Body of pancreas (tissue), 4 donors: ENCODE data around the gene TMEM229A. TPM values are rescaled to one million over a fixed set of nuclear protein-coding genes. Genes with fewer than 3 reads are reported as not detected.

Source experiments
- ATAC-seq: fragments of 150-250 bp; one replicate; pipeline ENCODE4 v1.9.1; 2016
- DNase-seq, 4 donors: peaks; one replicate each; pipeline ENCODE4 v3.0.0-alpha.2; 2019
- H3K27ac ChIP-seq, 4 donors: fragments of 200-600 bp; sonication (generic); 1 replicate in 3 of 4; 2 replicates in 1 of 4; pipeline versions ENCODE4 v1.5.1 to v1.6.1; 2016 to 2019; ENCODE audit warnings: mild to moderate bottlenecking in 1 of 4, mixed read lengths in 1 of 4, moderate library complexity in 1 of 4
- H3K27me3 ChIP-seq, 2 donors: fragments of 200-600 bp; sonication (generic); one replicate each; pipeline ENCODE4 v1.6.0; 2016; ENCODE audit warnings: mild to moderate bottlenecking in 1 of 2
- H3K36me3 ChIP-seq, 2 donors: fragments of 200-600 bp; sonication (generic); replicated peaks in 1 of 2; 2 replicates each; pipeline ENCODE4 v1.5.1; 2016; ENCODE audit warnings: low read depth in 2 of 2; ENCODE audit not compliant: insufficient read depth in 1 of 2
- H3K4me1 ChIP-seq: fragments of 200-600 bp; sonication (generic); one replicate; pipeline ENCODE4 v1.6.0; 2016
- H3K4me3 ChIP-seq, 2 donors: fragments of 200-600 bp; sonication (generic); 1 replicate in 1 of 2; 2 replicates in 1 of 2; pipeline ENCODE4 v1.5.1; 2016 to 2019
- H3K9me3 ChIP-seq, 3 donors: fragments of 200-600 bp; sonication (generic); 1 replicate in 2 of 3; 2 replicates in 1 of 3; pipeline ENCODE4 v1.5.1; 2016
- POLR2A ChIP-seq, 3 donors: fragments of 450-650 bp; IDR thresholded peaks; one replicate each; pipeline ENCODE4 v1.6.1; 2016; ENCODE audit warnings: antibody characterized with exemption in 3 of 3, mild to moderate bottlenecking in 2 of 3
- WGBS, 2 donors: methylation state at CpG; one replicate each; pipeline ENCODE4 v1.1.5; 2017; 5-methylcytosine and 5-hydroxymethylcytosine counted together
- intact Hi-C: fragments of 100-400 bp; cut with DNase I; formaldehyde crosslinking; loops from one replicate; pipeline ENCODE4 v1.15.1; 2023
- total RNA-seq, 2 donors: library from RNA; depleted of rRNA; stranded (reverse); fragments of >200 nt; gene quantifications; one replicate each; pipeline ENCODE4 v1.1.0, GENCODE V29; 2016
- TF ChIP-seq, protein P1 (sequence below), 7 experiments: fragments of 450-650 bp in 4 of 7; fragments of 200-600 bp in 3 of 7; sonication (generic) in 3 of 7; IDR thresholded peaks; one replicate each; pipeline ENCODE4 v1.5.1; 2016 to 2019; ENCODE audit warnings: antibody characterized with exemption in 7 of 7

The TMEM229A gene
- total RNA-seq, 2 donors from 2014 or later, result not detected

- Histone ChIP-seq H3K36me3 (no peaks in the 10 kb centered on the region), H3K27me3 (no peaks in the 10 kb centered on the region), H3K9me3 (no peaks in the 10 kb centered on the region), H3K27ac (no peak overlapping the region), H3K4me1 (no peaks in the 10 kb centered on the region), H3K4me3 (no peak overlapping the region)
- ATAC-seq (no peak), DNase-seq (no peak)
- no peak for TF ChIP-seq POLR2A (IDR thresholded peaks at IDR 0.05)
- TF ChIP-seq, protein P1, sequence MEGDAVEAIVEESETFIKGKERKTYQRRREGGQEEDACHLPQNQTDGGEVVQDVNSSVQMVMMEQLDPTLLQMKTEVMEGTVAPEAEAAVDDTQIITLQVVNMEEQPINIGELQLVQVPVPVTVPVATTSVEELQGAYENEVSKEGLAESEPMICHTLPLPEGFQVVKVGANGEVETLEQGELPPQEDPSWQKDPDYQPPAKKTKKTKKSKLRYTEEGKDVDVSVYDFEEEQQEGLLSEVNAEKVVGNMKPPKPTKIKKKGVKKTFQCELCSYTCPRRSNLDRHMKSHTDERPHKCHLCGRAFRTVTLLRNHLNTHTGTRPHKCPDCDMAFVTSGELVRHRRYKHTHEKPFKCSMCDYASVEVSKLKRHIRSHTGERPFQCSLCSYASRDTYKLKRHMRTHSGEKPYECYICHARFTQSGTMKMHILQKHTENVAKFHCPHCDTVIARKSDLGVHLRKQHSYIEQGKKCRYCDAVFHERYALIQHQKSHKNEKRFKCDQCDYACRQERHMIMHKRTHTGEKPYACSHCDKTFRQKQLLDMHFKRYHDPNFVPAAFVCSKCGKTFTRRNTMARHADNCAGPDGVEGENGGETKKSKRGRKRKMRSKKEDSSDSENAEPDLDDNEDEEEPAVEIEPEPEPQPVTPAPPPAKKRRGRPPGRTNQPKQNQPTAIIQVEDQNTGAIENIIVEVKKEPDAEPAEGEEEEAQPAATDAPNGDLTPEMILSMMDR (IDR thresholded peaks at IDR 0.05), result no peak
- WGBS, 2 donors, result 76 to 77% methylated on average over 2 of the region's 2 CpGs
- intact Hi-C loops, result no loop called here
These were observed 38.9 kb downstream of the TMEM229A start for GRCh38 chr7:123993996-123994395.

- no peaks in the 10 kb centered on the region for H3K36me3 ChIP-seq
- ATAC-seq (no peak), DNase-seq (no peak)
- H3K27me3 ChIP-seq, result no peaks in the 10 kb centered on the region
- 35 to 59% methylated on average over 2 of the region's 2 CpGs for WGBS, 2 donors
- H3K4me1 ChIP-seq, result no peaks in the 10 kb centered on the region
- no peak overlapping the region for H3K27ac ChIP-seq
- intact Hi-C loops, result no loop called here
- no peaks in the 10 kb centered on the region for H3K9me3 ChIP-seq
- TF ChIP-seq POLR2A (IDR thresholded peaks at IDR 0.05), result no peak
- TF ChIP-seq, protein P1 (IDR thresholded peaks at IDR 0.05), result no peak
- H3K4me3 ChIP-seq, result no peak overlapping the region
These were observed 39.9 kb downstream of the TMEM229A start for GRCh38 chr7:123992913-123993518.

- Histone ChIP-seq H3K27me3 (no peaks in the 10 kb centered on the region), H3K4me1 (no peaks in the 10 kb centered on the region), H3K4me3 (no peak overlapping the region), H3K9me3 (no peaks in the 10 kb centered on the region), H3K27ac (no peak overlapping the region), H3K36me3 (no peaks in the 10 kb centered on the region)
- intact Hi-C loops, result no loop called here
- TF ChIP-seq, protein P1 (IDR thresholded peaks at IDR 0.05), result no peak
- TF ChIP-seq POLR2A (IDR thresholded peaks at IDR 0.05), result no peak
- no peak for ATAC-seq
- WGBS, 2 donors, result 10 to 20% methylated on average over 2 of the region's 2 CpGs
- no peak for DNase-seq
These were observed 45.4 kb downstream of the TMEM229A start for GRCh38 chr7:123987445-123987844.

Other genes starting within 250 kb of the TMEM229A start
- not detected for gene HYAL4, start 187.9 kb downstream of the TMEM229A start, total RNA-seq
- gene SPAM1, start 107.8 kb downstream of the TMEM229A start, total RNA-seq, result not detected